Lung (tissue), 12 donors: ENCODE data around the gene FOXO6. TPM values are rescaled to one million over a fixed set of nuclear protein-coding genes. Genes with fewer than 3 reads are reported as not detected.

Experiments
- ATAC-seq: fragments of 200-7000 bp; cut with Tn5 transposase; one replicate; pipeline ENCODE4 v1.9.1; 2020; ENCODE audit warnings: moderate number of reproducible peaks; ENCODE audit not compliant: insufficient read depth, low FRiP score
- DNase-seq, 3 donors: peaks; one replicate each; pipeline ENCODE4 v3.0.0-alpha.2; 2013 to 2017
- H3K27ac ChIP-seq, 2 donors: one replicate each; pipeline ENCODE4 v1.5.1; 2013; ENCODE audit warnings: mild to moderate bottlenecking in 2 of 2, moderate library complexity in 2 of 2, control low read depth in 1 of 2, inconsistent platforms in 1 of 2, low read depth in 1 of 2, low read length in 1 of 2
- H3K27me3 ChIP-seq, 3 donors: one replicate each; pipeline ENCODE4 v1.5.1; 2013; ENCODE audit warnings: low read length in 2 of 3; ENCODE audit not compliant: control insufficient read depth in 3 of 3, insufficient read depth in 3 of 3
- H3K36me3 ChIP-seq, 4 donors: one replicate each; pipeline ENCODE4 v1.5.1; 2013; ENCODE audit warnings: low read length in 4 of 4, mild to moderate bottlenecking in 1 of 4, moderate library complexity in 1 of 4; ENCODE audit not compliant: control insufficient read depth in 4 of 4, insufficient read depth in 4 of 4
- H3K4me1 ChIP-seq, 5 donors: one replicate each; pipeline ENCODE4 v1.5.1; 2013; ENCODE audit warnings: low read length in 5 of 5, mild to moderate bottlenecking in 2 of 5, moderate library complexity in 1 of 5; ENCODE audit not compliant: control insufficient read depth in 5 of 5, insufficient read depth in 5 of 5
- H3K4me3 ChIP-seq: one replicate; pipeline ENCODE4 v1.5.1; 2013; ENCODE audit warnings: mild to moderate bottlenecking, control low read depth, moderate library complexity
- H3K9ac ChIP-seq, 2 donors: one replicate each; pipeline ENCODE4 v1.5.1; 2013; ENCODE audit warnings: low read length in 2 of 2, control low read depth in 1 of 2; ENCODE audit not compliant: insufficient read depth in 1 of 2
- H3K9me3 ChIP-seq, 4 donors: one replicate each; pipeline ENCODE4 v1.5.1; 2013; ENCODE audit warnings: low read length in 3 of 4, mild to moderate bottlenecking in 1 of 4, moderate library complexity in 1 of 4; ENCODE audit not compliant: control insufficient read depth in 4 of 4, insufficient read depth in 3 of 4
- WGBS, 2 donors: extraction: QIAGEN DNeasy Blood & Tissue Kit; methylation state at CpG; one replicate each; pipeline ENCODE4 v1.1.7; 2013; 5-methylcytosine and 5-hydroxymethylcytosine counted together
- polyA plus RNA-seq, 2 donors: library from polyadenylated mRNA; stranded (reverse); fragments of 200-250 nt; gene quantifications; one replicate each; pipeline ENCODE4 v1.2.1, GENCODE V29; 2013
- total RNA-seq, 2 donors: library from RNA; depleted of rRNA in 1 of 2; stranded (reverse); fragments of >200 nt in 1 of 2; gene quantifications; one replicate each; pipeline ENCODE4 v1.2.1, GENCODE V29; 2014 to 2021
- TF ChIP-seq, protein P1 (sequence below): IDR thresholded peaks from 2 replicates; pipeline ENCODE4 v1.5.1; 2012; ENCODE audit warnings: mild to moderate bottlenecking; ENCODE audit errors: control extremely low read depth, extremely low read depth
- donor health status: control.
- donor health status: control.
- donor health status: Bipolar disorder and iron deficiency.
- donor health status: healthy.
- donor health status: DM: yes; HTN: yes; CAD: no.

Gene FOXO6
- total and polyA plus RNA-seq, 4 donors, result 0.22 to 2.9 (median 0.86) TPM

DNA sequence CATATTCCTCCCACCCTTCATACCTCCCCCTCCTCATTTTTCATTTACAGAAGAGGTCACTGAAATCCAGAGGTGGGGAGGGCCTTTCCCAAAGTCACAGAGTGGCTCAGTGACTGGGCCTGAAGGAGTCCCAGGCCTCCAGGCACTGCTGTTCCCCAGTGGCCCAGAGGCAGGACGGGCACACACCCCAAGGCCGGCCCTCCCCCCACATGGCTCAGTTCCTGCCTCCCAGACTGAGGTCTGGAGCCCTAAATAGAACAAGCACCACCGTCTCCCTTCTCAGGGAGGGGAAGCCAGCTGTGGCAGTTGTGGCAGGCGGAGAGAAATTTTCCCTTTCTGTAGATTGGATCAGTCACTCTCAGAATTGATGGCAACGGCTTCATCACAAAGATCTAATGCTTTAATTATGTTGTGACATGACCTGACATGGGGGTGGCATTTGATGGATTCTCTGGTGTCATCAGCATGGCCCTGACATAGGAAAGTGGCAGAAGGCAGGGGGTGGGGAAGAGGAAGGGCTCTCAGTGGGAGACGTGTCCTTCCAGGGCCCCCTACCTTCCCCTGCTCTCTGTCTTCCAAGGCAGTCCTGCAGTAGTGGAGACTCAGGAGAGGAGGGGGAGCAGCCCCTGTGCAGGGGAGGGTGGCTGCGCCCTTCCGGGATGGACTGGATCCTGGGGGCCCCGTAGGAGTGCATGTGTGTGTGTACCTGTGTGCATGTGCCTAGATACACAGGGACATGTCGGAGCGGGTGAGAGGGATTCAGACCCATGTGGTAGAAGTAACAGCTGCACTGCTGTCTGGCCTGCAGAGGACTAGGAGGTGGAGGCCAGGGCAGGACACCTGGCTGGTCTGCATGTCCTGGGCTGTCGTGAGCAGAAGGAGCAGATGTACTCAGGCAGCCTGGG, 41.2 kb upstream of the FOXO6 start:
- H3K27ac ChIP-seq, result no peak overlapping the region
- no peaks in the 10 kb centered on the region for H3K4me1 ChIP-seq
- ATAC-seq (no peak), DNase-seq (no peak)
- no peaks in the 10 kb centered on the region for H3K9me3 ChIP-seq
- no peak overlapping the region for H3K4me3 ChIP-seq
- H3K27me3 ChIP-seq, result peaks cover 0 to 3% (median 0%) of the 10 kb centered on the region in 3 donors
- no peaks in the 10 kb centered on the region for H3K36me3 ChIP-seq
- WGBS, 2 donors, result 70 to 74% methylated on average over 12 of the region's 12 CpGs
- H3K9ac ChIP-seq, result no peak overlapping the region
- TF ChIP-seq, protein P1, sequence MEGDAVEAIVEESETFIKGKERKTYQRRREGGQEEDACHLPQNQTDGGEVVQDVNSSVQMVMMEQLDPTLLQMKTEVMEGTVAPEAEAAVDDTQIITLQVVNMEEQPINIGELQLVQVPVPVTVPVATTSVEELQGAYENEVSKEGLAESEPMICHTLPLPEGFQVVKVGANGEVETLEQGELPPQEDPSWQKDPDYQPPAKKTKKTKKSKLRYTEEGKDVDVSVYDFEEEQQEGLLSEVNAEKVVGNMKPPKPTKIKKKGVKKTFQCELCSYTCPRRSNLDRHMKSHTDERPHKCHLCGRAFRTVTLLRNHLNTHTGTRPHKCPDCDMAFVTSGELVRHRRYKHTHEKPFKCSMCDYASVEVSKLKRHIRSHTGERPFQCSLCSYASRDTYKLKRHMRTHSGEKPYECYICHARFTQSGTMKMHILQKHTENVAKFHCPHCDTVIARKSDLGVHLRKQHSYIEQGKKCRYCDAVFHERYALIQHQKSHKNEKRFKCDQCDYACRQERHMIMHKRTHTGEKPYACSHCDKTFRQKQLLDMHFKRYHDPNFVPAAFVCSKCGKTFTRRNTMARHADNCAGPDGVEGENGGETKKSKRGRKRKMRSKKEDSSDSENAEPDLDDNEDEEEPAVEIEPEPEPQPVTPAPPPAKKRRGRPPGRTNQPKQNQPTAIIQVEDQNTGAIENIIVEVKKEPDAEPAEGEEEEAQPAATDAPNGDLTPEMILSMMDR, result no peak

DNA sequence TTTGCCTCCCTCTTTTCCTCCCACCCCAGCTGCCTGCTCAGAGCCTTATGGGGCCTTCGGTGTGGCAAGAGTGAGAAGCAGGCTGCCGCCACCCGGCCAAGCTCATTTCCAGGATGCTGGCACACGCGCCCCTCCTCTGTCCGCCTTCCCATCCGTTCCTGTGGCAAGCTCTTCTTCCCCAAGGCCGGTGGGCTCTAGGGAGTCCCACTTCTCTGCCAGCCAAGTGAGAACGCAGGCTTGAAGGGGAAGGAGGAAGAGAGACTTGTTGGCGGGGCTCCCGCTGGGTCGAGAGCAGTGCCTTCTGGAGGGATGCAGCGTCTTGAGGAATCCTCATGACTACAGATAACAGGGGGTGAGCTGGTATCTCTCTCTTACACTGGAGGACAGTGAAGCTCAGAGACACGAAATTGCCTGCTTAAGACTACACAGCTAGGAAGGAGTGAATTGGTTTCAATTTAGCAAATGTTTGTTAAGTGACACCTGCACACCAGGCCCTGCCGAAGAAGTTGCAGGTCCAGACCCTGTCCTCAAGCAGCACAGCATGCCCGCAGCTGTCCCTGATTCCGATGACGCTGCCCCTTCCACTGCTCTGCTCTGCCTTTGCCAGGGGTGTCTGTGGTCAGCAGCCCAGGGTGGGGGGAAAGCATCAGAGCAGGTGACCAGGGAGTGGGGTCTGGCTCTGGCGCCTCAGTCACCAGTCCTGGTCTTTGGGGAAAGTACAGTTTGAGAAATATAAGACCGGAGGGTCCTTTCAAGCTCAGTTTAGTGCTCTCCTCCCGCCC, 40.1 kb upstream of the FOXO6 start:
- Histone ChIP-seq H3K9me3 (no peaks in the 10 kb centered on the region), H3K36me3 (no peaks in the 10 kb centered on the region), H3K4me1 (no peaks in the 10 kb centered on the region), H3K4me3 (no peak overlapping the region), H3K27ac (no peak overlapping the region), H3K9ac (no peak overlapping the region), H3K27me3 (no peaks in the 10 kb centered on the region)
- DNase-seq (no peak), ATAC-seq (no peak)
- WGBS, 2 donors, result 80 to 85% methylated on average over 21 of the region's 21 CpGs
- TF ChIP-seq, protein P1, result no peak

DNA sequence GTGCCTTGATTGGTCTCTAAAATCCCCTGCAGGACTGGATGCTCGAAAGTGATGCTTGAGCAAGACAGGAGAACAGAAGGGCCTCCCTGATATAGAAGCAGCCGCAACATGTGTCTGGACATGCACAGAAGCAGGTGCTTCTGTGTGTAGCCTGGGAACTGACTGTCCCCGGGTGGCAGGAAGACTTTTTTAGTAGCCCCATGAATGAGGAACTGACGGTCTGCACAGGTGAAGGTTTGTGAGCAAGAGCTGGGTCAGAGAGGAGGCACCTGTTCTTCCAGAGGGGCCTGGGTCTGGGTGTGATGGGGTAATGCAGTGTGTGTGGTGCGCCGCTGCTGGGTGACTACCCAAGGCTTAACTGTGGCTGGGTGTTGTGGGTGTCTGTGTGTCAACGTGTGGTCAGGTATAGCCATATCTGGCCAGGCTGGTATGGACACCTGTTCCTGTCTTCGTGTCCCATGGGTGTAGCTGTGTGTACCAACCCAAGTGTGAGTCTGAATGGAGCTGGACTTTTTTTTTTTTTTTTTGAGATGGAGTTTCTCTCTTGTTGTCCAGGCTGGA, 39.1 kb upstream of the FOXO6 start:
- H3K27me3 ChIP-seq, result no peaks in the 10 kb centered on the region
- H3K36me3 ChIP-seq, result no peaks in the 10 kb centered on the region
- WGBS, 2 donors, result 91% methylated on average over 8 of the region's 8 CpGs
- no peak overlapping the region for H3K4me3 ChIP-seq
- no peak overlapping the region for H3K9ac ChIP-seq
- TF ChIP-seq, protein P1, result no peak
- no peak overlapping the region for H3K27ac ChIP-seq
- ATAC-seq (no peak), DNase-seq (no peak)
- H3K9me3 ChIP-seq, result no peaks in the 10 kb centered on the region
- H3K4me1 ChIP-seq, result no peaks in the 10 kb centered on the region
